Stimulated activated CD8-positive, alpha-beta memory T cell treated with anti-CD3 and anti-CD28 coated beads, Interleukin-15, amount 100 ng/mL, for 48 hours (primary cell): Measurements from ENCODE around the gene PIP5K1B.

Source experiments
- DNase-seq, 2 donors: peaks; one replicate each; pipeline ENCODE4 v3.0.0-alpha.2; 2020; ENCODE audit warnings: low read depth in 2 of 2

Gene PIP5K1B

DNA sequence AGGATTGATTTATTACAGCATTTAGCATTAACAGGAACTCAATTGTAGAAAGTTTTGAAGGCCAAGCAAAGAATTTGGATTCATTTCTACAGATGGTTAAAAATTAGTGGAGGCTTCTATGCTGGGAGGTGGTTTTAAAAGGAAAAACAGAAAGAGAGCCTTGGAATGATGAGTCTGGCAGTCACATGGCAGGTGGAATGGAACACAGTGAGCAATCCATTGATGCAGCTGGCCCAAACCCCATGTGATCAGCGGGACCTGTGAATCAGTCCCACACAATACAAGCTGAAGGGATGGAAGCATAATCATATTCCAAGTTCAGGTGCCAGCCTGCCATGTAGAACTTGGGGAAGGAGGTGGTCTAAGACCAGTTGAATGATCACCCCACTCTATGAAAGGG, 147.9 kb downstream of the PIP5K1B start:
- DNase-seq: no peak

DNA sequence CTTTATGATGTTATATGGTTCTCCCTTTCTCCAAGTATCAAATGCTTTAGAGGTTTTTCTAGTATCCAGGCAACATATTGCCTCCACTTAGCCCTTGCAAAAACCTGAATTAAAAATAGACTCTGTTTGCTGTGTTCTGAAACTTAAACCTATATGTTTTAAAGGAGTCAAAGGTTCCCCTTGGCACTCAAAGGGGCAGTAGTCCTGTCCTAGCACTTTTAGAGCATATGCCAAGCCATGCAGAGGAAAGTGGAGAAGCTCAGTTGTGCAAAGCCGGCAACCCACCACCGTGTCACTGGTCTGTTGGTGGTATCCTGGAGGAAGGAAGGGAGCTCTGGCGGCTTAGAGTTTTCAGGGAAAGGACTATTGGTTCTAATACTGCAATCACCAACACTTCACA, 154.3 kb downstream of the PIP5K1B start:
- no peak for DNase-seq

DNA sequence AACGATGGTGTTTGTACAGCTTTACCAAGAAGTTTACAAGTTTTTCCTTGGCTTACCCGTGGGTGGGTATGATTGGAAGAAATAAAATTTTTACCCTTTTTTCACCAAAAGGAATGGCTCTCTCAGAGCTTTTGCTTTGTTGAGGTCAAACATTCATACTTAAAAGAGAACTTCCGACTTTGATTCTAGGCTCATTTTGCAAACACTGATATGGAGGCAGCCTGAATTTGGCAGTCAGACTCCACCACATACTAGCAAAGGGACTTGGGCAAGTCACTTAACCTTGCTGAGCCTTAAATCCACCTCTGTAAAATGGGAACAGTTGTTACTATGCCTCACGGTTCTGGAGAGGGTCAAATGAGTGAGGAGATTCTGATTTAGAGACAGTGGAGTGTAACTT, 155.4 kb downstream of the PIP5K1B start:
- no peak for DNase-seq

DNA sequence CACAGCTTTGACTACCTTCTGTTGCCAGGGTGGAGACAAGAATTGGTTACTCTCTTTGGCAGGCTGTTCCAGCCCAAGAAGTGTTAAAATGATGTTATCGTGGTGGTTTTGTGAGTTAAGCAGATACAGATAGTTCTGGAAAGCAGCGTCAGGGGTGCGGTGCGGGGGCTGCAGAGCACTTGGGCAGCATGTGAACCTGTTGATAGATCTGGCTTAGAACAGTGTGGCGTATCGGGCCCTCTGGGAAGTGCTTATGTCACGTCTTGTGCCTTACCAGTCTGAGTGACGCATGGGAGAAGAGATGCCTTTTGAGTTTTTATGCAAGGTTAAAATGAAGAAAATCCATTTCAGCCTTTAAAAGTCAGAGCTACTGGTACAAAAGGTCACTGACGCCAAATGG, 156.4 kb downstream of the PIP5K1B start:
- no peak for DNase-seq

DNA sequence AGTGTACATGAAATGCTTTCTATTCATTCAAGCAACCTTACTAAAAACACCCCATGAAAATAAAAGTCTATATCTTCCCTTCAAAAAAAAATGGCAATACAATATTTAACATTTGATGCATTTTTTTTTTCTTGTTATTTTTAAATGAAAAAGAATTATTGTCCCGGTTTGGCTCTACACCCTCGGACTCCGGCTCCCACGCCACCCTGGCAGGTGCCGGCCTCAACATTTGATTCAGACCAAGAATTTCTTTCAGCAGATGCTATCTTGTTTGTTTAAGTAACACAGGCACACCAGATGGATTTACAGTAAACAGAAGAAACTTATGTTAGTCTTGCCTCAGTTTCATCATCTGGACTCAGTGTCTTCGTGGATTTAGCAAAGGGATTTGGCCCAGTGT, 162.0 kb downstream of the PIP5K1B start:
- no peak for DNase-seq

DNA sequence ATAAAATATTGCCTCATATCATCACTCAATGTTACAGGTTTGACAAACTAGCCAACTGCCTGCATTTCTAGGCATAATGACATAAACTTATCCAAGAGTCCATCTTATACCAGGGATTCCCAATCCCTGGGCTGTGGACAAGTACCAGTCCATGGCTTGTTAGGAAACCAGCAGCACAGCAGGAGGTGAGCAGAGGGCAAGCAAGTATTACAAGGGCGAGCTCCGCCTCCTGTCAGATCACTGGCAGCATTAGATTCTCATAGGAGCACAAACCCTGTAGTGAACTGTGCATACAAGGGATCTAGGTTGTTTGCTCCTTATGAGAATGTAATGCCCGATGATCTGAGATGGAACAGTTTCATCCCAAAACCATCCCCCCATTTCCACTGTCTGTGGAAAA, 164.0 kb downstream of the PIP5K1B start:
- no peak for DNase-seq

DNA sequence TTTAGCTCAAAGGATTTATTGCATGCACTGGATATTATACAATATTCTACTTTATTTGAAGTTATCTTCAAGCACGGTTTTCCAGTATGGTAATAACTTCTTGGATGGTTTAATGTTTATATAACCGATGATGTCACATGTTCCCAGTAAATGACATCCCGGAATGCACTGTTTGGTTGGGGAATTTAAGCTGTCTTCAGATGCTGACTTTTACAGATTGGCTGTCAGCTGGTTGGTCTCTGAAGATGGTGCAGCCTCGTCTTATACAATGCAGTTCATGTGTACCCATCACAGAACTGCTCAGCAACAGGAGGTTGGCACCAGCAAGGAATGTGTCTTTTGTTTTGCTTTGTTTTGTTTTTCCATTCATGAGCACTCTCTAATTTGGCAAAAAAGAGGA, 165.0 kb downstream of the PIP5K1B start:
- no peak for DNase-seq

DNA sequence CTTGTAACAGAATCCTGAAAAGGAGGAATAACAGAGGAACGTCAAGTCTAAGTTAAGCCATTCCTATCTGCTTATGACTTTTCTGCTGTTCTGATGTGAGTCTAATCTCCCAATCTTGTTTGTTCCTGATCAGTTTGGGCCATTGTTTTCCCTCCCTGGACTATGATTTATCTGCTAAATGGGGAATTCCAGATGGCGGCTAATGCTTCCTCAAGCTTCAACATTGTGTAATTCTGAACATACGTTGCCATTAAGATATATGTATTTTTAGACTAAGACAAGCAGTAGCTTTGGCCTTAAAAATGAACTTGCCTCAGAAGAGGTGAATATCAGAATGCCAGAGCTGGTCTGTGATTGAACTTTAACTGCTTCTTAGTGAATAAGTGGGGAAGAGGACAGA, 166.2 kb downstream of the PIP5K1B start:
- no peak for DNase-seq

DNA sequence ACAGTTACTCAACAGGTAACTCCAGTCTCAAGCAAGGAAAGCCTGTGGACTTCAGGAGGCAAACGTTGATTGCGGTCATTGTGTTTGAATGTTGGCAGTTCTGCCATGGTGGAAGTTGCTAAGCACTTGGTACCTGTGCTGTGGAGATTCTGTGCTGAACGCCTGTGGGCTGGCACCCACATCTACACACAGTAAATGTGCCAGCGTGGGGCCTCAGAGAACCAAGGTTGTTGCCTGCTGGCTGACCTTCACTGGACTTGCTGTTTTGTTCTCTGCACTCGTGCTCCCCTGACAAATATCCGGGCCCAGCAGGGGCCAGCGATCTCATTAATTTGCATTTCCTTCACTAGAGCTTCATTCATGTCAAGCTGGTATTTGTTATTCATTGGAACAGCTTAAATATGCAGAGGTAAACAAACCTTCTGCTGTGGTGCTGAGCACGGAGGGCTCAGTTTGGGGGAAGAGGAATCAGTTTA, 167.0 kb downstream of the PIP5K1B start:
- no peak for DNase-seq

DNA sequence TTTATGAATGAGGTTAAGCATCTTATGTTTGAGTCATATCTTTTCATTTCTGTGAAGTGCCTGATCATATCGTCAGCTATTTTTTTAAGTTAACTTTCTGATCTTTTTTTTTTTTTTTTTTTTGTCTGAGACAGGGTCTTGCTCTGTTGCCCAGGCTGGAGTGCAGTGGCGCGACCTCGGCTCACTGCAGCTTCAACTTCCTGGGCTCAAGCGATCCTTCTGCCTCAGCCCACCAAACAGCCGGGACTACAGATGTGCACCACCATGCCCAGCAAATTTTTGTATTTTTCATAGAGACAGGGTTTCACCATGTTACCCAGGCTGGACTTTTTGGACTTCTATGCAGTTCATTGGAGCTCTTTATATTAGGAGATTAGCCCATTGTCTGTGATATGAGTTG, 168.1 kb downstream of the PIP5K1B start:
- no peak for DNase-seq

DNA sequence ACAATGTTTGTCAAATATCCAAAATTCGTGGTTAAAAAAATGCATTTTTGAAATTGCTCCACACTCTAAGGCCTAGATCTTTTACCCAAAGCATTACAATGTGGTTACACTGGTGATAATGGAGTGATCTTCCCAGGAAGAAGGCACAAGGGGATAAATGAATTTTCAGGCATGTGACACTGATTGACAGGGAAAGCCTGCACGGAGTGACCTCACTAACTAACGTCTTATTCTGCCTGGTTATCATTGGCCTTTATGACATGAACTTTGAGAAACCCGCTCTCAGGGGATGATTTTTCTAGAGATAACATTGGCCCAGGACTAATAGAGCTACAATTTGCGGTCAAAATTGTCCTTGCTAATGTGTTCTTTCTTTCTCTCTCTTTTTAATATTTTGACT, 171.2 kb downstream of the PIP5K1B start:
- DNase-seq: no peak

DNA sequence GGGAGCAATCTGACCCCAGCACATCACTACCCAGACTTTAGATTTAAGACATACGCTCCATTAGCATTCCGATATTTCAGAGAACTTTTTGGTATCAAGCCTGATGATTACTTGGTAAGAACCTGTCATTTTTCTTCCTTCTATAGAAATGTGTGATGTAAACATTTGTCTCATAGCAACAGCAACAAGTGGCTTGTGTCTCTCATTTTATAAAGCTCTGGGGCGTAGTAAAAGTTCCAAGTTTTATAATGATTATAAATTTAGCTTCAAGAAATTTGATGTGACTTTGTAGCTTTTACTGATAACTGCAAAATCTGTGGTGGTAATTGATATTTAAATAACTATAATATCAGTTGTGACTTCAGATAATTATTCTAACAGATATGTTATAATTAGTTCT, 171.6 kb downstream of the PIP5K1B start:
- DNase-seq: no peak

DNA sequence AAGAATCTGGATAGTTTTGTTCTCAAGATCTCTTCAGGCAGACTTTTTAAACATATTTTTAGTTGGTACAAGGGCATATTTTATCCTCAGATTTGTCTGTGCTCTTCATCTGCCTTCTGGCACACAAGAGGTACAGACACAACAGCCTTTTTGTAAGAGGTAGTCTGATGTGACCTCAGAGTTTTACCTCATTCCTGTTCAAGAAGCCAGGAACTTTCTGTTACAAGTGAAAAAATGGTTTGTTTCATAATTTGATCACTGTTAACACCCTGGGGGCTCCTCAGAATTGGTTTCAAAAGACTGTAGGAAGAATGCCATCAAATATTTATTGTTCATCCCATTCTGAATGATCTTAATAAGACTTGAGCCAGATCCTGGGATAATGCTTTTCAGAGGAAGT, 172.2 kb downstream of the PIP5K1B start:
- DNase-seq: no peak

DNA sequence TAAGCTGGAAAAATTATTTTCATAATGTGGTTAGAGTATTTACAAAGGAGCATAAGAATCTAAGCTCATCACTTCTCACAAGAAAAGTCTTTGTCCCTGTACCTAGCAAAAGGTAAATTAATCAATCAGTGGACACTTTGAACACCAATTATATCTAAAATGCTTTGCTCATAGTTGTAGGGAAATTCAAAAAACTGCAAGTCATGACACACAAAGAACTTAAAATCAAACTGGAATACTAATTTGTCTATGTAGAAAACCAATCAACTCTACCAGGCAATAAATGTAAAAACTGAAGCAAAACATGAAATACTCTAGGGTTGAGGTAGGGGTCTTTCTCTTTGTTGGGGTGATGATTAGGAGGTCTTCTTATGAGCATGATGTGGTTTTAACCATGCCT, 173.4 kb downstream of the PIP5K1B start:
- DNase-seq: no peak

DNA sequence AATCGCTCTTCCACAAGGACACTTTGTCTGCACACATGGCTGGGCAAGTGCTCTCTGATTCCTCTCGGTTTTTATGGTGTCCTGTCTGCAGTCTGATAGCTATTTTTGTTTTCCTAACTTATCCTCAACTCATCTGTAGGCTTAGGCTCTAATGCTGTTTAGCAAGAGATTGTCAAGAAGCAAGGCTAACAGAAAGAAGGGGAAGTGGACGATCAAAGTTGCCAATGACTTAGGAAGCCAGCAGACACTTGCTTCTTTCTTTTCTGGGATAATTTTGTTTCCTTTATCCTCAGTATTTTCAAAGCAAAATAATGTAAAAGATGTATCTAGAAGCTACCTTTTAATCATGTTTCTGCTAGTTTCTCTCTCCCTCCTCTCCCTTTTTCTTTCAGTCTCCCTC, 178.2 kb downstream of the PIP5K1B start:
- DNase-seq: no peak

DNA sequence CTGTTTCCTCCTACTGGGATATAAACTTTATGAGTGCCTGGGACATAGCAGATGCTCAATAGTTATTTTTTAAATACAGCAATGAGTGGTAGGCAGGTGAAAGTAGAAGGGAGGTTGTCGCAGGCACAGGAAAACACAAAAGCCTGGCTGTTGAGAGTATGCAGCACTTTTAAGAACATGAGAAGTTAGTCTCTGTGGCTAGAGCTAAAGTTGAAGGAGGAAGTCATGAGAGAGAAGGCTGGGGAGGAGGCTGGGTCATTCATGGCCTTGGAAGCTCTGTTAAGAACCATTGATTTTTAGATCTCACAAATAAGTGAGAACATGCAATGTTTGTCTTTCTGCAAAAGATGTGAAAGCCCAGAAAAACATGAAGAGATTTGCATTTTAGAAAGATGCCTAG, 182.2 kb downstream of the PIP5K1B start:
- no peak for DNase-seq

DNA sequence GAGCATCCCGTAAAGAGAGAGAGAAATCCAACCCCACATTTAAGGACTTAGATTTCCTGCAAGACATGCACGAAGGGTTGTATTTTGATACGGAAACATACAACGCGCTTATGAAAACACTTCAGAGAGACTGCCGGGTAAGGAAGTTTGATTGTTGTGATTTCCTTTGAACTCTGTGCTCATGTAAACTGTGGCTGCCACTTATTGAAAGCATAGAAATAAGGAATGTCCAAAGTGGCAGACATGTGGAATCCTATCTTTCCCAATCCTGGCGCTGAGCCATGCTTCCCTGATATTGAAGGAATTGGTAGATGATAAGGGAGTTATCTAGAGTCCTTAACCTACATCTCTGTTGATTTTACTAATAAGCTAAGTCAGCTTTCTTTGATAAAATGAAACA, 189.5 kb downstream of the PIP5K1B start:
- no peak for DNase-seq

DNA sequence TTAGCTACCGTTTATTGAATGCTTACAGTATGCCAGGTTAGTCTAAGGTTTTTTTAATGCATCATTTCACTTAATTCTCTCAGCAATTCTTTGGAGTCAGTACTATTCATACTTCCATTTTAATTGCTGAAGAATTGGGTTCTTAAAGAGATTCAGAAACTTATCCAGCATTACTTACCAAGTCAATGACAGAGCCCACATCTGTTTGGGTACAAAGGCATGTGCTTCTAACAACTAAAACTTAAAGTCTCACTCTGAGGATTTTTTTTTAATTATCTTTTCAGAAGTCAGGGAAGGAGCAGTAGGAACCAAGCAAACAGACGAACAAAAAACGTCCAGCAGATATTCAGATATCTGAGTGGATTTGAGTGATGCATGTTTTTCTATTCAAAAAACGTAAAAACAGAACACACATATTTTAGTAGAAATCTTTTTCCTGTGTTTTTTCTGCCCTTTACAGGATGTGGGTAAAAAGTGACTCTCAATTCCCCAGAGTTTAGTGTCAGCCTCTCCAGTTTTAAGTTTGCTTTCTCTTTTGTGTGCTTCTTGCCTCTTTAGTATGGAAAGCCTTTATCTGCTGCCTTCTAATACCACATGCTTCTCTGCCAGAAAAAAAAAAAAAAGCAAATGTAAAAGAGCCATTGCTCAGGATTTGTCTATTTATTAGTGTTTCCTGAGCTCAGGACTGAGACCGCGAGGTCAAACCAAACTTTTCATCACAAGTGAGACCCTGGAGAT, 190.9 kb downstream of the PIP5K1B start:
- no peak for DNase-seq

DNA sequence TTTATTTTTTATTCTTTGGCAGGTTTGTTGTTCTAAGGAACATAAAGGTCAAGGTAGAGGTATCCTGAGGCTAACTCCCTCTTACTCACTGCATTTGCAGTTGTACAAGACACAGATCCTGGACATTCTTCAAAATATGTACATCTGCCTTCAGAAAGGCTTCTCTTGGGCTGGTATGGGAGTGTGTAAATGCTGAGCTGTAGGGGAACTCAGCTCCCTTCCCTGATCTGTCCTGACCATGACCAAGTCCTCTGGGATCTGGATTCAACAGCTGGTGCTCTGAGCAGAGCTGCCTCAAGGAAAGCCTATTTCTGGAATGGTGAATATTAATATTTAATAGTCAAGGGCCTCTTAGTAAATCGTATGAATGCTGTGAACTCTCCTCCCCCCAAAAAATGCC, 191.4 kb downstream of the PIP5K1B start:
- no peak for DNase-seq

DNA sequence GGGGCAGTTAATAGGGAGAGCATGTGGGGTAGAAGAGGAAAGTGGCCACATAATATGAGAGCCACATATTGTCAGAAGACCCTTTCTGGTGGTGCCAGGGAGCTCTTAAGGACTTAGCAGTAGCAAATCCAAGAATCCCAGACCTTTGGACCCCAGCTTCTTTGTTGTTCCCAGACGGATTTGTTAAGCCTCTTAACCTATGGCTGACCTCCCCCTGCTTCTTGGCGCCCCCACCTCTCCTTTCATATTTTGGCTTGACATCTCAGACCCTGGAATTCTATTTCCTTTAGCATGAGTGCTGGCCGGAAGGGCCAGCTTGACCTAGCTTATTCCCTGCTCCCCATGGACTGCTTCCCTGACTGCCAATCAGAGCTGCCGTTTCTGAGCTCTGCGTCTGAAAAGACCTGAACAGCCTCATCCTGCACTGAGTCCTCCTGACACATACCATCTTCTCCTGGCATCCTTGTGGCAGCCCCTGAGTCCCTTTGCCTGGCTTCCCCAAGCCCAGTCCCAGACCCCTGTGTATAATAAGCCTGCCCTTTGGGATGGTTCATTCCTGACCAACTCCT, 192.6 kb downstream of the PIP5K1B start:
- DNase-seq: no peak

DNA sequence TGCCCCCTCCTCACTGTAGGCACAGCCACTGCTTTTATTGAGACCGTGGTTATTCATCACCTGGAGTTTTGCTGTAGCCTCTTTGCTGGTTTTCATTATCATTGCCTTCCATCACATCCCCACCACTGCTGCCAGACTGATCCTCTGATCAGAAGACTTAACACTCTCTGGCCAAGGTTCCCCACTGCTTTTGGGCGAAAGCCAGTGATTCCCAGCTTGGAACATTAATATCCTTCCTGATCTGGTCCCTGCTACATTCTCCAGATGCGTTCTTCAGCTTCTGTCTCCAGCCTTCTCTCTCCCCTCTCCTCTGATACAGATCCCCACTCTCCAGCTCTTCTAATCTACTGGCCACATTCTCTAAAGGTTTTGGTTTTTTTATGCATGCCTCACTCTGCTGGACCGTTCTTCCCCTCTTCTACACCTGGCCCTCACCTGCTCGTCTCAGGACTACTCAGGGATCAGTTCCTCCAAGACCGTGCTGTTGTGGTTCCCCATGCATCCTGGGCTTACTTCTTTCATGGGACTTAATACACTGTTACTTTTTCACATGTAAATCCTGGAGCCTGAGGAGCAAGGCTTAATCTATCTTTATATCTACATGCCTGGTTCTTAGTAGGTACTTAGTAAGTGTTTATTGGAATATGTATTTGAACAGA, 193.9 kb downstream of the PIP5K1B start:
- DNase-seq: no peak

DNA sequence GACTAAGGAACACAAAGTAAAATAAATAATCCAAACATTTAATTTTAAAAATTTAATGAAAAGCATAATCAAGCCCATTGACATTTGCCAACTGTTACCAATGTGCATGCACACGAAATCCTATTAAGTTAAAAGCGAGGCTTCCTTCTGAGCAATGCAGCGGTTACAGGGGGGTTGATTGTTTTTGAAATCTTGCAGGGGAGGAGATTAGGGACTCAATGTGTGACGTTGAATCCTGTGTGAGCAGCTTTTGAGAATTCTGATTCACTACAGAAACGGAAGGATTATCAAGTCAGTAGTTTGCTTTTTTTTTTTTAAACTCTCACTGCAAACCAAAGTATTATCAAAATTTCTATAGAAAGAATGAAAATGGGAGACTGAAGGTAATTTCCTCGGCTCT, 199.4 kb downstream of the PIP5K1B start:
- DNase-seq: no peak

DNA sequence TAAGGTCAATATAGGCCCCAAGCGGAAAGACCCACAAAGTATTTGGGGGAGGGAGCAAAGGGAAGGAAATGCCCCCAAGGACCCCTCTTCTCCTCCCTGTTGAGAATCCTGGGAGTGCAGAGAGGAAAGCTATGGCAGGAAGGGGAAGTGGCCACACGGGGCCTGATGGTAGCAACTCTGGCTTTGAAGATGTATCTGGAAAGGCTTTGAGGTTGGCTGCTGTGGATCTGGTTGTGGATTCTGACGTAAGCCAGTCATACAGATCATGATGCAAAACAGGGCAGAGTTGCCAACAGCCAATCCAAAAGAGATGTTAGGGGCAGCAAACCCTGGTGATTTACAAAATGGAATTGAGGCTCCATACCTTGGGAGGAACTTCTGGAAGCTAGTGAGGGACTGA, 200.1 kb downstream of the PIP5K1B start:
- DNase-seq: no peak
